Prostate gland (tissue), 2 donors: ENCODE measurements around the gene ZRANB3. TPM values are rescaled to one million over a fixed set of nuclear protein-coding genes. Genes with fewer than 3 reads are reported as not detected.

Experiments
- DNase-seq: peaks from one replicate; pipeline ENCODE4 v3.0.0-alpha.2; 2019; ENCODE audit warnings: low spot score
- H3K27ac ChIP-seq, 2 donors: fragments of 200-600 bp; sonication (generic); 2 replicates each; pipeline ENCODE4 v1.5.1; 2017 to 2019
- H3K27me3 ChIP-seq: fragments of 200-600 bp; sonication (generic); replicated peaks from 2 replicates; pipeline ENCODE4 v1.5.1; 2019; ENCODE audit not compliant: insufficient read depth
- H3K36me3 ChIP-seq, 2 donors: fragments of 200-600 bp; sonication (generic); 1 replicate in 1 of 2; 2 replicates in 1 of 2; pipeline versions ENCODE4 v1.5.1 to v1.8.1; 2017 to 2019
- H3K4me1 ChIP-seq: fragments of 200-600 bp; sonication (generic); replicated peaks from 2 replicates; pipeline ENCODE4 v1.5.1; 2019
- H3K4me3 ChIP-seq, 2 donors: fragments of 200-600 bp; sonication (generic); 2 replicates each; pipeline ENCODE4 v1.5.1; 2017 to 2019
- H3K9me3 ChIP-seq: fragments of 200-600 bp; sonication (generic); 2 replicates; pipeline ENCODE4 v1.5.1; 2017
- CTCF ChIP-seq, 4 experiments: fragments of 200-600 bp in 2 of 4; fragments of 450-650 bp in 2 of 4; sonication (generic) in 2 of 4; IDR thresholded peaks; 1 replicate in 3 of 4; 2 replicates in 1 of 4; pipeline ENCODE4 v1.5.1; 2016 to 2019; ENCODE audit warnings: antibody characterized with exemption in 4 of 4, mild to moderate bottlenecking in 2 of 4, moderate library complexity in 2 of 4
- POLR2A ChIP-seq: fragments of 450-650 bp; IDR thresholded peaks from one replicate; pipeline ENCODE4 v1.6.1; 2016; ENCODE audit warnings: antibody characterized with exemption, mild to moderate bottlenecking
- POLR2AphosphoS5 ChIP-seq: sonication (generic); formaldehyde crosslinking; IDR thresholded peaks from one replicate; pipeline ENCODE4 v1.6.1; 2017; ENCODE audit warnings: antibody characterized with exemption
- WGBS: methylation state at CpG from one replicate; pipeline ENCODE4 v1.1.5; 2018; 5-methylcytosine and 5-hydroxymethylcytosine counted together
- intact Hi-C: fragments of 100-400 bp; cut with DNase I; formaldehyde crosslinking; loops from one replicate; pipeline ENCODE4 v1.14.2; 2022
- total RNA-seq, 2 donors: library from RNA; depleted of rRNA; stranded (reverse); fragments of >200 nt; gene quantifications; one replicate each; pipeline ENCODE4 v1.1.0, GENCODE V29; 2016

The ZRANB3 gene
- total RNA-seq, 2 donors from 2014 or later = 5.1 to 11.1 TPM

- no peak for TF ChIP-seq POLR2A
- TF ChIP-seq POLR2AphosphoS5 = no peak
- TF ChIP-seq CTCF (IDR thresholded peaks at IDR 0.05) = no peak
- no peaks in the 10 kb centered on the region for H3K9me3 ChIP-seq
- no peaks in the 10 kb centered on the region for H3K36me3 ChIP-seq
- H3K27me3 ChIP-seq = no peaks in the 10 kb centered on the region
- no peak overlapping the region for H3K4me3 ChIP-seq
- no peak for DNase-seq
- 22% methylated on average over 1 of the region's 1 CpG for WGBS
- H3K27ac ChIP-seq = no peak overlapping the region
- intact Hi-C loops = no loop called here
- no peaks in the 10 kb centered on the region for H3K4me1 ChIP-seq
Observed at GRCh38 chr2:135226961-135227360, 304.1 kb downstream of the ZRANB3 start.

- Histone ChIP-seq H3K36me3 (no peaks in the 10 kb centered on the region), H3K4me1 (no peaks in the 10 kb centered on the region), H3K27me3 (no peaks in the 10 kb centered on the region), H3K4me3 (no peak overlapping the region), H3K9me3 (no peaks in the 10 kb centered on the region), H3K27ac (no peak overlapping the region)
- intact Hi-C loops = no loop called here
- TF ChIP-seq POLR2AphosphoS5 = no peak
- TF ChIP-seq POLR2A = no peak
- no peak for TF ChIP-seq CTCF (IDR thresholded peaks at IDR 0.05)
- DNase-seq = no peak
Observed at GRCh38 chr2:135225781-135226180, 305.2 kb downstream of the ZRANB3 start.

- DNase-seq = no peak
- Histone ChIP-seq H3K27me3 (no peaks in the 10 kb centered on the region), H3K9me3 (no peaks in the 10 kb centered on the region), H3K36me3 (no peaks in the 10 kb centered on the region), H3K4me3 (no peak overlapping the region), H3K4me1 (no peaks in the 10 kb centered on the region), H3K27ac (no peak overlapping the region)
- WGBS = 97% methylated on average over 1 of the region's 1 CpG
- no peak for TF ChIP-seq CTCF (IDR thresholded peaks at IDR 0.05)
- TF ChIP-seq POLR2AphosphoS5 = no peak
- TF ChIP-seq POLR2A = no peak
- intact Hi-C loops = no loop called here
Observed at GRCh38 chr2:135219226-135219625, 311.8 kb downstream of the ZRANB3 start.

GRCh38 chr2:135218426-135218825, 312.6 kb downstream of the ZRANB3 start:
- Histone ChIP-seq H3K27me3 (no peaks in the 10 kb centered on the region), H3K27ac (no peak overlapping the region), H3K4me1 (no peaks in the 10 kb centered on the region), H3K36me3 (no peaks in the 10 kb centered on the region), H3K4me3 (no peak overlapping the region), H3K9me3 (no peaks in the 10 kb centered on the region)
- TF ChIP-seq POLR2A (no peak), CTCF (IDR thresholded peaks at IDR 0.05) (no peak), POLR2AphosphoS5 (no peak)
- 97% methylated on average over 2 of the region's 2 CpGs for WGBS
- intact Hi-C loops = no loop called here
- no peak for DNase-seq

- H3K4me1 ChIP-seq = no peaks in the 10 kb centered on the region
- no peak for DNase-seq
- H3K27ac ChIP-seq = no peak overlapping the region
- intact Hi-C loops = no loop called here
- no peak overlapping the region for H3K4me3 ChIP-seq
- H3K9me3 ChIP-seq = no peaks in the 10 kb centered on the region
- no peak for TF ChIP-seq POLR2AphosphoS5
- no peak for TF ChIP-seq CTCF (IDR thresholded peaks at IDR 0.05)
- no peak for TF ChIP-seq POLR2A
- no peaks in the 10 kb centered on the region for H3K36me3 ChIP-seq
- WGBS = 80% methylated on average over 2 of the region's 2 CpGs
- no peaks in the 10 kb centered on the region for H3K27me3 ChIP-seq
Observed at GRCh38 chr2:135212757-135213156, 318.3 kb downstream of the ZRANB3 start.
